ENCODE results near the gene FKBP3.
"Not testable (repeated sequence)": the region's sequence is repeated elsewhere in the genome, so short reads cannot be mapped to it uniquely, and the experiment has no call there.

FKBP3 gene

DNA sequence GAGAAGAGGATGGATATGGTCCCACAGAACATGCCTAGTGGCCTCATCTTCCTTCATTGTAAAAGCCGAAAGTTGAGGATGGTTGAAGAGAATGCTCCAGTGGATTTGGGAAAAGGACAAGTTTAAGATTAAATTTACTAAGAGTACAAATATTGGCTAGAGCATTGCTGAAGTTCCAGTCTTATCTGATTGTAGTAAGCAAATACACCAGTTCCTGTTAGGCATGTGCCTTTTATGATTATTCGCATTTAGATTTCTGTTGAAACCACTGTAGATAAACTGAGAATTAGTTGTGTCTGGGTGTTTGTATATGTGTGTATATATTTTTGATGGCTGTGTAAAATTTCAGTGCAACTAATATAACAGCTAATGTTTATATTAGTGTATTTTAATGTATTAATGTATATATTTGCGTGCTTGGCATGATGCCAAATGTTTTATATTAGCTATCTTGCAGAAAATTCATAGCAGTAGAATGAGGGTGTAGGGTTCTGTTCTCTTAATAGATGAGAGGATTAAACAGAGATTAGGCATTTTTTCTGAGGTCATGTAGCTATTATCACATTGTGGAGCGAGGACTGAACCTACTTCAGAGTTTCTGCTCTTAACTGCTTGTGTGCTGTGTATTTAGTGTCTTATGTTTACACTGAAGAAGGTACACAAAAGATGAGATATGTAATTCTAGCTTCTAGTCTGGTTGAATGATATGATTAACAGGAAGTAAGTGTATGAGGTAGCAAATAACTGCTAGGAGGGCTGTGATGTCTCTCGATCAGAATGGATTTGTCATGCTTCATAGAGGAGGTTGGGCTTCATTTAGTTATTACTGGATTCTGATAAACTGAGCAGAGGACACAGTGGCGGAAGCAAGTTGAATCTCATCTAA, 21.1 kb downstream of the FKBP3 start:
- DNase-seq: no peak

DNA sequence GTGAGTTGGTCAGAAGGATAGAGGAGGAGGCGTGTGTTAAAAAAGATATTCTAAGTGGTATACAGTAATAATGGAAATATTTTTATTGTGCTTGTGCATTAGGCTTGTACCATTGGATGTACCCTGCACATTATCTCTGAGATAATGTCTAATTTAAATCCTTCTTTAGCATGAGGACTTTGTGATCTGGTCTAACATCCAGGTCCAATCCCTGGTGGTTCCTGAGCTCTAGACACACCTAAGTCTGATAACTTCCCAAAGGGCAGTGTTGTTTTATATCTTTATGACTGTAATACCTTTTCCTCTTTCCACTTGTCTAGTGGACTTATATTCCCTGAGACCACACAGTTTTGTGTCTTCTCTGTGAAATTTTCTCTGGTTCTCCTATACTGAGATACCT, 29.7 kb downstream of the FKBP3 start:
- no peak for DNase-seq

DNA sequence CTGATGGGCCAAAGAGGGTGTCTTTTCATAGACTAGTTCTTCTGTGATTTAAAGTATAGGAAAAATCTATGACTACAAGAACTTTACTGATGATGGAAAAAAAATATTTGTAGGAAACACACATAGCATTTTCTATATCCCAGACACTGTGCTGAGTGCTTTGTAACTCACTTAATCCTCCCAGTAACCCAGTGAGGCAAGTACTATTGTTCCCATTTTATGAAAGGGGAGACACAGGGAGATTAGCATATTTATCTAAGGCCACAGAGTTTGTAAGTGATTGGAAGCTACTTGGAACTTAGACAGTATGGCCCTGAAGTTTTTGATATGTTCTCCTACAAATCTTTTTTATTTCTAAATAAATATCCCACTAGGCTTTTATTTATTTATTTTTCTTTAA, 30.5 kb downstream of the FKBP3 start:
- no peak for DNase-seq

DNA sequence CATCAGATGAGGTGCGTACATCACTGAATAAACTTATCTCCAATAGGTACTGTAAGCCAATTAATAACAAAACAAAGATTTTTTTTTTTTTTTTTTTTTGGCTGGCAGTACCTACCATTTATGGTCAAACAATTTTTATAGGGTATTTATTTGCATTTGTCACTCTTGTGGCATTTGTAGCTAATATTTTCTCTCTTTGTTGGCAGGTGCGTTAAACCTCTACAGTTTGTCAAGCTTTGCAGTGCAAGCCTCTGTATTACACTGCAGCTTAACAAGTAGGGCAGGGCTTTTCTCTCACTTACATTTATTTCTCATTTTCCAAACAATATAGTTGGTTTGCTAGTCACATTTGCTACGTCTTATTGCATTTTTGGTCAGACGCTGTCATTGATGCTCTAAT, 38.1 kb downstream of the FKBP3 start:
- no peak for DNase-seq

DNA sequence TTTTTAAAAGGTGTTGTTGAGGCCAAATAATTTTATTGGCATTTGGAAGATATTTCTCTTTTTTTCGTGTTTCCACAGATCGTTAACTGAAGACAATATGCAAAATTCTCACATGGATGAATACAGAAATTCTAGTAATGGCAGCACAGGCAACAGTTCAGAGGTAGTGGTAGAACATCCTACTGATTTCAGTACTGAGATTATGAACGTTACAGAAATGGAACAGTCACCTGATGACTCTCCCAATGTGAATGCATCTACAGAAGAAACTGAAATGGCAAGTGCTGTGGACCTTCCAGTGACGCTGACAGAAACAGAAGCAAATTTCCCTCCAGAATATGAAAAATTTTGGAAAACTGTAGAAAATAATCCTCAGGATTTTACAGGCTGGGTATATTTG, 39.1 kb downstream of the FKBP3 start:
- no peak for DNase-seq

DNA sequence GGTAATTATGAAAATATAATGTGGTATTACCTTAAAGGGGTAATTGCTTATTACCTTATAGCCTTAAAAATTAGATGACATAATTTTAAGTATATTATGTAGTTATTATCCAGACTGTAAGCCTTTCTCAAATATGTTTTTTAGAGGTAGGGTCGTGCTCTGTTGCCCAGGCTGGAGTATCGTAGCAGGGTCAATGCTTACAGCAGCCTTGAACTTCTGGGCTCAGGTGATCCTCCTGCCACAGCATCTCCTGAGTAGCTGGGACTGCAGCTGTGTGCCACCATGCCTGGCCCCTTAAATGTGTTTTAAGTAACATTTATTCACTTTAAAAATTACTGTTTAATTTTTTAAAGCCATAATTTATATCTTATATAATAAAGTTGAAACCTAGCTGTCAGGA, 40.0 kb downstream of the FKBP3 start:
- no peak for DNase-seq

DNA sequence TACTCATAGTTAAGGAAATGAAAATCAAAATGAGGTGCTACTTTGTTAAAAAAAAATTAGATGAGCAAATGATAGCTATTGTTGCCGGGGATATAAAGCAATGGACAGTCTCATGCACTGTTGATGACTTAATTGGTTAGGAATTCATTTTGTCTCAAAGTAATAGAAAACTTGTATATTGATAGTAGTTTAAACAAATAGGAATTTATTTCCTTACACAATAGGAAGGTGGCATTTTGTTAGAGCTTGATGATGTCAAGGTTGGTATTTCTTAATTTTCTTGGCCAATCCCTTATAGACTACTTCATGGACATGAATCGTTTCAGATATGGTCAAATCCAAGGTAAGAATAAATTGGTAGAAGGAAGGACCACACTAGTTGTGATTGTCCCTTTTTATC, 42.6 kb downstream of the FKBP3 start:
- no peak for DNase-seq

DNA sequence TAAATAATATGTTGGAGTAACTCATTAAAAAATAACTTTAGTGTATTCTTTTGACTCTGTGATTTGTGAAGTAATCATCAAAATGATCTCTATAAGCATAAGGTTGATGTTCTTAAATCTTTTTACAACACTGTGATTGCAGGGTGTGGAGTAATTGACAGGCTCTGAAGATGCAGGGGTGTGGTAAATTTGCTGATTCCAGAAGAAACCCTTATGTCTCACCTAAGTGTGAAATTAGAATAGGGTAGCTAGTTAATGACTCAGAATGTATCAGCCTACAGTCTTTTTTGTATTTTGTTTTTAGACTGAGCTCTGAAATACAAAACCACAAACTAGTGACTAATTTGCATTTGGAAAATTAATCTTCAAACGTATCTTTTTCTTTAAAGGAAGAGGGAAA, 44.5 kb downstream of the FKBP3 start:
- DNase-seq: no peak

DNA sequence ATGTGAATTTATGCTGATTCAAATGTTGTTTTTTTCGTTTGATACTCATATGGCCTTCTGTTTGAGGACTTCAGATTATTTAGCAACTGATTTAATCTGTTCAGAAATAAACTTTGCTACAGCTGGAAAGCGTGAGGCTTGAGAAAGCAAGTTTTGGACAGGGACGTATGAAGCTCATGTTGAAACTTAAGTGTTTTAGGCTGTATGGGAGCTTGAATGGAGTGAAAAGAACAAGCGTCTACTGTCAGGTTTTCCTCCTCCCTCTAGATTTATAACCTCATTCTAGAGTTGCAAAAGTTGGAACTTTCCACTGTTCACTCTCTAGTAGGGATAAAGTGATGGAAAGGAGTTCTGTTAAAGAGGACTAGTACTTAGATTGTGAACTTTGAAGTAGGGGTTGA, 49.3 kb downstream of the FKBP3 start:
- no peak for DNase-seq

DNA sequence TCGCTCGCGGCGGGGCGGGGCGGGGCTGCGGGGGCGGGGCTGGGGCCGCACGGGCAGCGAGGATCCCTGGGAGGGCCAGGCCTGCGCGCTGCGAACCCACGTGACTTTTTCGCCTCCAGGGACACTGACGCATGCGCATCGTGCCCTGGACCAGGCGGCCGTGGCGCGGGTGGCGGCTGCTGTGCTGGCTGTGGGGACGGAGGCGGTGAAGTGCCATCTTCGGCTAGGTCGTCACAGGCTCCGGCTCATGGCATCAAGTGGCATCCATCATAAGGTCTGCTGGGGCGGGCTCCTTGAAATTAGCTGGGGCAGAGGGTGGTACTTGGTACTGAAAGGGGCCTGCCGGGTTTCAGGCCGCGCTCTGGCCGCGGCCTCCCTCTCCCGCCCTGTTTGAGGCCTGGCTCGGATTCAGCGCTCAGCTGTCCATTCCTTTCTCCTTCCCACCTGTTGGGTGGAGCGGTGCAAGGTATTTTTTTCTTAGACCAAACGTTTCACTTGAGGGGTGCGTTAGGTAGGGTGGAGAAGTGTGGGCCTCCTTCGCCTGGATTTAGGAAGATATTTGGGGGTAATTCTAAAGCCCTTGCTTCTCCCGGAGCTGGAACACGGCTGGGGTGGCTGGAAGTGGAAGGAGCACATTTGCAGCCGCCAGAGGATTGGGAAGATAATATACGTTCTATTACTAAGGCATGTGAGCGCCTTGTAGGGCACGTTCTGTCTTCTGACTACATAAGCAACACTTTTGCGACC, 50.1 kb downstream of the FKBP3 start, which contains the start of gene PRPF39:
PRPF39 (plus strand) TSS at position 141 of the 747 bp plus-strand sequence. CDS start 11,124 bp downstream, outside the sequence.
- DNase-seq: peak; percentile 96

DNA sequence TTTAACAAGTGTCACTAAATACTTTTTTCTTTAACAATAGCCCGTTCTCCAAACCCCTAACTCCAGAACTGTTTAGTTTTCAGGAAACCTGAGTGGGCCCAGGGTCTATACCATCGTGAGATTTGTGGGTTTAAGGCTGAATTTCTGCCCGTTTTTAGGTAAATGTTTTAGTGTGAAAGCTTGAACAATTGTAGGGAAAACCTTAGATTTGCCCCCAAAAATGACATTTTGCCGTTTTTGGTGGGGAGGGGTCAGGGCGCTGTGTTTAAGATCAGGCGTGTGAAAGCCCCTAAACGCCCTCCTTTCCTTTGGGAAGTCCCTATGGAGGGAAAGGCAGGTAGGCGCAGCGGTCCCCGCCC, 50.7 kb downstream of the FKBP3 start:
- DNase-seq: no peak

DNA sequence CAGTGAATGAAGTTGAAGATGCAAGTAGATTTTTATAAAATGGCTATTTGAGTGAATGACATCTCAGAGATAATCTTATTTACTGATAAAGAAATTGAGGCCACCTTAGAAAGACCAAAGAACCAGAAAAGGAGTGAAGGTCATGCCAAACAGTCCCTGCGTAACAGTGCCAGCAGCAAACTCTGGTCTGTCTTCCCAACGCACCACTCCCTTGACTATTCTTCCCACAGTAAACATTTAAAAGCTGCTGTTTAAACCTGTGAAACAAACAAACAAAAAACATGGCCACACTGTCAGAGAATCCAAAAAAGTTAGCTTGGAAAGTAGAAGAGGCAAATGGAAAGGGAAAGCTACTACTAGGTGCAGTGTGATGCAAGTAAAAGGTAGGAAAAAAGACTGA, 51.9 kb downstream of the FKBP3 start:
- DNase-seq: no peak

DNA sequence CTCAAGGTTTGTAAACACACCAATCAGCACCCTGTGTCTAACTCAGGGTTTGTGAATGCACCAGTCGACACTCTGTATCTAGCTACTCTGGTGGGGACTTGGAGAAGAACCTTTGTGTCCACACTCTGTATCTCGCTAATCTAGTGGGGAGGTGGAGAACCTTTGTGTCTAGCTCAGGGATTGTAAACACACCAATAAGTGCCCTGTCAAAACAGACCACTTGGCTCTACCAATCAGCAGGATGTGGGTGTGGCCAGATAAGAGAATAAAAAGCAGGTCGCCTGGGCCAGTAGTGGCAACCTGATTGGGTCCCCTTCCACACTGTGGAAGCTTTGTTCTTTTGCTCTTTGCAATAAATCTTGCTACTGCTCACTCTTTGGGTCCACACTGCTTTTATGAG, 53.2 kb downstream of the FKBP3 start:
- DNase-seq: not testable (repeated sequence)

DNA sequence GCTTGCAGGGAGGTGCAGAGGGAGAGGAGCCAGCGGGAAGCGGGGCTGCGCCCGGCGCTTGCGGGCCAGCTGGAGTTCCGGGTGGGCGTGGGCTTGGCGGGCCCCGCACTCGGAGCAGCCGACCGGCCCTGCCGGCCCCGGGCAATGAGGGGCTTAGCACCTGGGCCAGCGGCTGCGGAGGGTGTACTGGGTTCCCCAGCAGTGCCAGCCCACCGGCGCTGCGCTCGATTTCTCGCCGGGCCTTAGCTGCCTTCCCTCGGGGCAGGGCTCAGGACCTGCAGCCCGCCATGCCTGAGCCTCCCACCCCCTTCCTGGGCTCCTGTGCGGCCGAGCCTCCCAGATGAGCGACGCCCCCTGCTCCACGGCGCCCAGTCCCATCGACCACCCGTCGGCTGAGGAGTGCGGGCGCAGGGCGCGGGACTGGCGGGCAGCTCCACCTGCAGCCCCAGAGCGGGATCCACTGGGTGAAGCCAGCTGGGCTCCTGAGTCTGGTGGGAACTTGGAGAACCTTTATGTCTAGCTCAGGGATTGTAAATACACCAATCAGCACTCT, 53.8 kb downstream of the FKBP3 start:
- DNase-seq: not testable (repeated sequence)

DNA sequence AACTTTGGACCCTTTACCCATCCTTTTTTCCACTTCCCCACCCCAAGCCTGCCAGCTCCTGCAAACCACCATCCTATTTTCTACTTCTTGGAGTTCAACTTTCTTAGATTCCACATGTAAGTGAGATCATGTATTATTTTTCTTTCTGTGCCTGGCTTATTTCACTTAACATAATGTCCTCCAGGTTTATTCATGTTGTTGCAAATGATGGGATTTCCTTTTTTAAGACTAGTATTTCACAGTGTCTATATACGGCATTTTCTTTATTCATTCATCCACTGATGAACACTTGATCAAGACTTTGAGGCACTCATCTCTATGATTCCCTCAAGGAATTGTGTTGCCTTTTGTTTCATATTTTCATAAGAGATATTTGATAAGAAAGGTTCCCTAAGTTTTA, 56.0 kb downstream of the FKBP3 start:
- DNase-seq: no peak

DNA sequence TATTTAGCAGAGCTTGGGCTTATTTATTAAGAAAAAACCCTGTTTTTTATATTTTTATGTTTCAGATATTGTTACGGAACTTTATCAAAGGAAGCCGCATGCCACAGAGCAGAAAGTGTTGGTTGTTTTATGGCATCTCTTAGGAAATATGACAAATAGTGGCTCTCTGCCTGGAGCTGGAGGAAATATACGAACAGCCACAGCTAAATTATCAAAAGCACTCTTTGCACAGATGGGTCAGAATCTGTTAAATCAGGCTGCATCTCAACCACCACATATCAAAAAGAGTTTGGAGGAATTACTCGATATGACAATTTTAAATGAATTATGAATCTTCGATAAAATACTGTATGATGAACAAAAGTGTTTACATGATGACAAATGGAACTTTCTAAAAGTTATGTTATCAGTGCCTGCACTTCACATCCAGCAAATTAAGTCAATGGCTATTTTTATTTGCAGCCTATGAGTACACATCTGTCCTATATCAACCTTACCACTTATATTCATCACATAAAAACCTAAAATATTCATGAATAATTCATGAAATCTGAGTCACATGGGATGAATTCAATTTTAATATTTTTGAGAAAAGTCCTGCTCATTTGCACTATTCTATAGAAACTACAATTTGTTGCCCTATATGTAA, 60.9 kb downstream of the FKBP3 start:
- no peak for DNase-seq

DNA sequence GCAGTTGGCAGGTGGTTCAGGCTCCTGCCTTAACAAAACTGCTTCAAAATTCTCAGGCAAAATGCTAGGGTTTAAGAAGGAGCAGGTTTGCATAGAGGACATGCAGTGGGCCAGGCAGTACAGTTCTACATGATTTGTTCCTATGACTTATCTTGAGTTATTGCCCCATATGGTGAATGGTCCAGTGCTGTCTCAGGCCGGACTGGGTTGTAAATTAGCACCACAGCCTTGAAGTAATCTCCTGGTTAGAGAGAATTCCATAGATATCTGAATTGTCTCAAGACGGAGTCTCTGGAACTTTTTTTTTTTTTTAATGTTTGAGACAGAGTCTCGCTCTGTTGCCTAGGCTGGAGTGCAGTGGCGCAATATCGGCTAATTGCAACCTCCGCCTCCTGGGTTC, 62.2 kb downstream of the FKBP3 start:
- DNase-seq: no peak

DNA sequence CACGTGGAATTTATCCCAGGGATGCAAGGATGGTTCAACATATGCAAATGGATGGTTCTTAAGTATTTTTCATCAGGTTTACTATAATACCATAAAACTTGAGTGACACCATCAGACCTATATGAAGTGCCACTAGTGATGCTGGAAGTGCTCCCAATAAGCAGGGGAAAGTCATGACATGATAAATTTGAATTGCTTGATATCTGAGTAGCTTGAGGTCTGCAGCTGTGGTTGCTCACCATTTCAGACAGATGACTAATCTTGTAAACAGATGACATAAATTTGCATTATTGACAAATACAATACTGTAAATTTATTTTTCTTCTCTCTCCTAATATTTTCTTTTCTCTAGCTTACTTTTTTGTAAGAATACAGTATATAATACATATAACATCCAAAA, 64.1 kb downstream of the FKBP3 start:
- no peak for DNase-seq

DNA sequence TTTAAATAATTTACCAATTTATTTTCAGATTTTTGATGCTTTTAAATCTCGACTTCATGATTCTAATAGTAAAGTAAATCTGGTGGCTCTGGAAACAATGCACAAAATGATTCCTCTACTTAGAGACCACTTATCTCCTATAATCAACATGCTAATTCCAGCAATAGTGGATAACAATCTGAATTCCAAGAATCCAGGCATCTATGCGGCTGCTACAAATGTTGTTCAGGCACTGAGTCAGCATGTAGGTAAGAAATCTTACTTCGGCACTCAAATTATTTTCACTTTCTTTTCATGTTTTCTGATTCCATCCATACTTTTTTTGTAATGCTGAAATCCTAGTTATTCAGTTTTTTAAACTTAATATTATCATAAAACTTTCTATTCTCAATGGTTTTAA, 65.9 kb downstream of the FKBP3 start:
- DNase-seq: no peak

DNA sequence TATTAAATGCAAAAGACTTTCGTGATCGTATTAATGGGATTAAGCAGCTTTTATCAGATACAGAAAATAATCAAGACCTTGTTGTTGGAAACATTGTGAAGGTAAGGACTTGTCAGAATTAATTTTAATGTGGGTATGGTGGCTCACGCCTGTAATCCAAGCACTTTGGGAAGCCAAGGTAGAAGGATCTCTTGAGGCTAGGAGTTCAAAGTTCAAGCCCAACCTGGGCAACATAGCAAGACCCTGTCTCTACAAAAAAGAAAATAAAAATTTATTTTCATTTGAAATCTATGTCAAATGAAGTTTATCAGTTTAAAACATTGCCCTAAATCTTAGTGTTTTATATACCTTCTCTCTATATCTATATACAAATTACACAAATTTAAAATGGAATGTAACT, 67.6 kb downstream of the FKBP3 start:
- no peak for DNase-seq

DNA sequence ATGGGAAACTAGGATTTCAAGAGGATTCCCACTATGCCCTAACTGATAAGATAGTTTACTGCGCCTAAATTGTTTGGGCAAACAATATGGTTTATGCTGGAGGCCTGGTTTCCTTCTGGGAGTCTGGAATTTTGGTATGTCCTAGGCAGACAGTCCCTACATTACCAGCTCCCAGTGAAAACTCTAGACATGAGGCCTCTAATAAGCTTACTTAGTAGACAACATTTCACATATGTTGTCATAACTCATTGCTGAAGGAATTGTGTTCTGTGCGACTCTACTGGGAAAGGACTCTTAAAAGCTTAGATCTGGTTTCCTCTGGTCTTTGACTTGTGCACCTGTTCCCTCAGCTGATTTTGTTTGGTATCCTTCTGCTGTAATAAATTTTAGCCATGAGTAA, 68.3 kb downstream of the FKBP3 start:
- no peak for DNase-seq
